COLO668 (cell line): ENCODE measurements around the gene WDR43.
"Not testable (repeated sequence)": the region's sequence is repeated elsewhere in the genome, so short reads cannot be mapped to it uniquely, and the experiment has no call there.

ENCODE experiments used
- DNase-seq: peaks from one replicate; lab custom pipeline; 2025; ENCODE audit not compliant: unreplicated experiment; lab: John Stamatoyannopoulos, UW

WDR43 gene

DNA sequence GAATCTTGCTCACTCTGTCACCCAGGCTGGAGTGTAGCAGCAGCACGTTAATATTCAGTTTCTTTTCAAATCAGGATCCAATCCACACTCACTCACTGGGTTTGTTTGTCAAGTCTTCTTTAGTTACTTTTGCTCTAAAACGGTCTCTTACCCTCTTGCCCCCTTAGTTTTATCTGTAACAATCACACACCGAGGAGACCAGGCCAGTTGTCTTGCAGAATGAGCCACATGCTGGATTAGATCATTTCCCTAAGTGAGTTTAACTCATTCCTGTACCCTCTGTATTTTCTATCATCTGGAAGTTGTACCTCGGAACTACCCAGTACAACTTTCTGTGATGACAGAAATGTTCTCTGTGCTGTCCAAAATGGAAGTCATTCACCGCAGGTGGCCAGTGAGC is 65.9 kb downstream of the WDR43 start:
- no peak for DNase-seq

DNA sequence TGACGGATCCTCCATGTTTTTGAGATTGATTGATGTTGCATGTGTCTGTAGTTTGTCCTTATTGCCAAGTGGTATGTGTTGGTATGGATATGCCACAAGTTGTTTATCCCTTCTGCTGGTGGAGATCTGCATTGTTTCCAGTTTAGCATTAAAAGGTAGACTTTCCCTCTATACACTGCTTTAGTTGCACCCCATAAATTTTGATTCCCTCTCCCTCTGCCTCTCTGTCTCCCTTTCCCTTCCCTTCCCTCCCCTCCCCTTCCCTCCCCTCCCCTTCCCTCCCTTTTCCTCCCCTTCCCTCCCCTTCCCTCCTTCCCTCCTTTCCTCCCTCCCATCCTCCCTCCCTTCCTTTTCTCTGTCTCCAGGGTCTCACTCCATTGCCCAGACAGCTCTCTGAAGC is 68.0 kb downstream of the WDR43 start:
- no peak for DNase-seq

DNA sequence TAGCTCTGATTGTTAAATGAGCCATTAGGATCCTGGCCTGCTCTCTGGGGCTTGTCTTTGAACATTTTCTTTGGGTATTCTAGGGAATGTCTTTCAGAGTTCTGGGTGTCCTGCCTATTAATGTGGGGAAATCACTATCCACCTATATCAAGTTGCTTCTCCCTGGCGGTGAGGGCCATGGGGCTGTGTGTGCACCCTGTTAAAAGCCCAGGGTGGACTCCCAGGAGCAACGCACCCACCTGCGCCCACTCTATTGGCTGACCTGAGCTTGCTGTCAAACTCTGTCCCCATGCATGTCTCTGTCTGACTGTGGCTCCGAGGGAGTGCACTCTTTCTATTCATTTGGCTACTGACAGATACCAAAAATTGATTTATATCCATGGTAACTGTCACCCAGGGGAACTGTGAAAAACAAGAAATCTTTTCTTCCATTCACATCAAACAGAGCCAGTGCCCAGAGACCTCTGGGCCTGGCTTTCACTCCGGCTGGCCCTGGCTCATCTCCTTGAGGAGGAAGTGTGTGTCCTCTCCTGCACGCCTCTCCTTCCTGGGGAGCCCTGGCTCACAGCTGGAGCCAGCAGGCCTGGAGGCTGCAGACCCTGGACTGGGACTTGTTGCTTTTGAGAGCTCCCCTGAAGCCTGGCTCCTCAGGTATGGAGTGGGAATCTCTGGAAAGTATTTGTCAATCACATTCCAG is 76.1 kb downstream of the WDR43 start:
- no peak for DNase-seq

DNA sequence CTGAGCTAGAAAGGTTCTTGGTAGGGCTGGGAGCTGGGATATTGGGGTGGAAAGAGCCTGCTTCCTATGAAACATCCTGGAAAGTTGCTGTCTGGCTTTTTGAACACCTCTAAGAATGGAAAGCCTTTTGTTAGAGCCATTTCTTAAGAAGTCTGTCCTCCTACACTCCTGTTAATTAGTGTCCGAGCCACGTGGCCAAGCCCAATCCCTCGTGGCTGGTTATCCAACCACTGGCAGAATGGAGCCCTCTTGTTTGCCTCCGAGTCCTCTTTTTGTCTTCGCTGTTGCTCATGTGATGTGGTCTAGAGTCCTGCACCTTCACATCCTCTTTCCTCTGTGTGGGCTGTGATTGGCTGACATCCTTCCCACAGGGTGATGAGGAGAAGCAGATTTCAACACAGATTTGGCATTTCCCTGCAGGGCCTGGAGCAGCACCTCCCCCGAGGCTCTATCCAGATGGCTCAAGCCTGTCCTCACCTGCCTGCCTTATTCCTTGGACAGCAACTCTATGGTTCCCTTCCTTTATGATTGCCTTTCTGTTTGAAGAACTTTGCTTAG is 78.4 kb downstream of the WDR43 start:
- DNase-seq: no peak

DNA sequence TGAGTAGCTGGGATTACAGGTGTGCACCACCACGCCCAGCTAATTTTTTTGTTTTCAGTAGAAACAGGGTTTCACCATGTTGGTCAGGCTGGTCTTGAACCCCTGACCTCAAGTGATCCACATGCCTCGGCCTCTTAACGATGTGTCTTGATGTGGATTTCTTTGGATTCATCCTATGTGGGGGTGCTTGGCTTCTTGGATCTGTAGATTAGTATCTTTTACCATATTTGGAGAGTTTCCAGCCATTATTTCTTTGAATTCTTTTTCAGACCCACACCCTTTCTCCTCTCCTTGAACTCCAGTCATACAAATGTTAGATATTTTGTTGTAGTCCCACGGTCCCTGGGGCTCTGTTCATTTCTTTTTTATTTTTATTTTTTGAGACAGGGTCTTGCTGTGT is 79.8 kb downstream of the WDR43 start:
- no peak for DNase-seq

DNA sequence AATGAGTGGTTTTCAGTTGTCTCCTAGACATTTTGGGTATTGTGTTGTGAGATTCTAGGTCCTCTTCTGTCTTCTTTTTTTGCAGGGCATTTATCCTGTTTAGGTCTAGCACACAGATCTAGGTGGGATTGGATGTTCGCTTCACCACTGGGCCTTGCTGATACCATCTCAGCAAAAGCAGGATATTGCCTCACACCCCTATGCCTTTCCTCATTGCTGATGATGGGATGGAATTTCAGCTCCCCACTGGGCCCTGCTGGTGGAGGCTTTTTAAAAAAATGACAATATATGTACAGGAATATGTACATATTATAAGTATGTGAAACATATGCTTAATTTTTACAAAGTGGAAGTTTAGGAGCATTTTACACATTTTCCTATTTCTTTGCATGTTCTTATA is 81.2 kb downstream of the WDR43 start:
- no peak for DNase-seq

DNA sequence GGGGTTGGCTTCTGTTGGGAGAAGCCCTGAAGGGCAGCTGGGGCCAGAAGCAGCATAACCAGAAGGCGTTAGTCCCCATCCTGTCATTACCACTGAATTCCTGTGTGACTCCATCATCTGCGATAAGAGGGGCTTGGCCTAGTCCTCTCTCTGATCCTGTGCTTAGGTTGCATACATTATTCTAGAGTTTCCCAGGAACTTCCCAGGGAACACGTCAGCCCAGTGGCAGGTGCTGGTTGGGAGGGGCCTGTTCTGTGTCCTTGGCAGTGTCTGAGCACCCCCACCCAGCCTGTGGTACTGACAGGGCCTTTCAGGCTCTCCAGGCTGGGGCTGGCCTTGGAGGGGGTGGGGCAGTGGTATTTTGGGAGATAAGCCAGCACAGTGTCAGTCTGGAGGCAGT is 82.1 kb downstream of the WDR43 start:
- no peak for DNase-seq

DNA sequence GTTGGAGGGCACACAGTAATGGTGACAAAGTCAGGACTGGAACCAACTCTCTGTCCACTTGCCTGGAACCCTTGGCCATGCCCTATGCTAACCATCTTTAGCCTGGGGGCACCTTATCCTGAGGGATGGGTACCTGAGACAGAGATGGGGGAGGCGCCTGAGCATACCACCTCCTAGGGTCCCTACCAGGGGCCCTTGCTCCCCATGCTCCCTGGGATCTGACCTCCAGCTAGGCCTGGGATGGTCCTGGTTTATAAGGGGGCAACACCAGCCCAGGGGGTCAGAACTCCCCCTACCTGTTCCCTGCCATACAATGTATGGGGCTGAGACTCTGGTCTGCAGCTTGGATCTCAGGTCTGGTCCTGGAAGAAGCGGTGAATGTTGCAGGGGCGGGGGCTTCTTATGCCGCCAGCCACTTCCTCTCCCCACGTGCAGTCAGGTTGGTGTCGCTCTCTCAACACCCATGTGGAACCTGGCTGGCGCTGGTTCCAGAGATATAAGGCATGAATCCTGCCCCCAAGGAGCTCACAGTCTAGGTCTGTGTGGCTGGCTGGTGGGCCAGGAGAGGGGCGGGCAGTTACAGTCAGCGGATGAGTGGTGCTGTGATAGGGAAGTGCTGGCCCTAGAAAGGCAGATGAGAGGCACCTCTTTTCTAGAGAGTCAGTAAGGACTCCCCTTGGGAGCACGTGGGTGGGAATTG is 82.9 kb downstream of the WDR43 start:
- no peak for DNase-seq

DNA sequence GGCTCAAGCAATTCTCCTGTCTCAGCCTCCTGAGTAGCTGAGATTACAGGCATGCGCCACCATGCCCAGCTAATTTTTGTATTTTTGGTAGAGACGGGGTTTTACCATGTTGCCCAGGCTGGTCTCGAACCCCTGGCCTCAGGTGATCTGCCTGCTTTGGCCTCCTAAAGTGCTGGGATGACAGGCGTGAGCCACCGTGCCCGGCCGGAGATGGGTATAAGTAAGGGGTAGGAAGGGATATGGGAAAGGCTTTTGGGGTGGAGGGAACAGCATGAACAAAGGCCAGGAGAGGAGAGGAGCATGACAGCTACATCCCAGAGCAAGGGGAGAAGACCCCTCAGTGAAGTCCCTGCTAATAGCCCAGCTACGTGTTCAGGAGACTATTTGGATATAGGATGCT is 83.5 kb downstream of the WDR43 start:
- DNase-seq: not testable (repeated sequence)

DNA sequence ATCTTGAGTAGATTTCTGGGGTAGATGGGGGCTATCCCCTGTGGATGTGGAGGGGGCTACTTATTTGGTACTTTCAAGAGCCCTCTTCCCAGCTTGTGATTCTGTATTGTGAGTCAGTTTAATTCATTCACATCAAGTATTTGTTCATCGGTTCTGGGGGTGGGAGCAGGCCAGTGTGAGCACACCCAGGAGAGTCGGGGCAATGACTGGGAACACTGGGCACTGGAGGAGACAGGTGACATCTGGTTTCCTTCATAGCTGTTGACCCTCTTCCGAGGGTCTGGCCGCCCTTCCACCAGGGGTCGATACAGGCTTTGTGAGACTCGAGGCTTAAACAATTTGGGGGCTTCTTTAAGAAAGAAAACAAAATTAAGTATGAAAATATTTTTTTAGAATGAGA is 84.1 kb downstream of the WDR43 start:
- DNase-seq: no peak

DNA sequence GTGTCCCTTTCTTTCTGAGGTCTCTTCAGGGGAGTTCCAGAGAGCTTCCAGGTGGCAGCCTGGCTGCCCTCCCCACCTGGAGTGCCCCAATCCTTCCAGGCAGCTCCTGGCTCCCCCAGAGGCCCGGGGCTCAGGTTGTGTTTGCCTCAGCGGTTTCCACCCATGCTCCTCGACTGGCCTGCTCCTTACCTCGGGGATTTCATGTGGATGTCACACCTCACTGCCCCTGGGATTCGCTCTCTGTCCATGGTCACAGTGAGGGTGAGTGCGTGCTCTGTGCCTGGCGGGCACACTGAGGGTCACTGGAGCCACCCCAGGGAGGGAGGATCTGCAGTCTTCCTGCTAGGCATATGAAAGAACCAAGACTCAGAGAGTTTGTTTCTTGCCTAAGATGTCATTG is 84.6 kb downstream of the WDR43 start:
- no peak for DNase-seq

DNA sequence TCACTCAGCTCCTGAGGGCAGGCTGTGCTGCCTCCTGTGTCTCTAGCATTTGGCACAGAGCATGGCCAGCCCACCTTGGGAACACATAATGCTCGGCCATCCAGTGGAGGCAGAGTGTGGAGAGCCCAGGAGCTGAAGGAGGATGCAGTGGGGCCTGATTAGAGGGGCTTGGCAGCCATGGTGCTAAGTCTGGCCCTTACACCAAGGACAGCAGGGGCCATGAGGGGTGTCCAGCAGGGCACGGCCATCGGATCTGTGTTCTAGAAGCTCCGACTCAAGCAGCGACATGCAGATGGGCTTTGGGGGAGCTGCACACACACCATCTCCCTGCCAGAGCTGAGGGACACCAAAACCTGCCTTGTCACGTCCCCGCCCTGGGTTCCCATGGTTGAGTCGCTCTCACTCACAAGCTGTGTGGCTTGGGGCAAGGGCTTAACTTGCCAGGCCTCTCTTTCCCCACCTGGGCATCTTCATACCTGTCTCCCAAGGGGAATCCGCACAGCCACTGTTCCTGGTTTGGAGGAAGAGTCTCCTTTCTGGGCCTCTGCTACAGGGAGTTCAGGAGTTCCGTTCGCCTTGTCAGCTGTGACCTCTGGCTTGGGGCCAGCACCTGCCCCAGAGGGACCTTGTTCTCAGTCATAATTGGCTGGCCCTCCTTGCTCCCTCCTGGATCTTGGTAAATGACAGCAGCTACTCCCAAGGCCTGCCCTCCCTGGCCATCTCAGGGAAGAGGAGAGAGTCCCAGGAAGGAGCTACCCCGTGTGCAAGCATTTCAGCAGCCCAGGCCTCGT is 85.3 kb downstream of the WDR43 start:
- no peak for DNase-seq

DNA sequence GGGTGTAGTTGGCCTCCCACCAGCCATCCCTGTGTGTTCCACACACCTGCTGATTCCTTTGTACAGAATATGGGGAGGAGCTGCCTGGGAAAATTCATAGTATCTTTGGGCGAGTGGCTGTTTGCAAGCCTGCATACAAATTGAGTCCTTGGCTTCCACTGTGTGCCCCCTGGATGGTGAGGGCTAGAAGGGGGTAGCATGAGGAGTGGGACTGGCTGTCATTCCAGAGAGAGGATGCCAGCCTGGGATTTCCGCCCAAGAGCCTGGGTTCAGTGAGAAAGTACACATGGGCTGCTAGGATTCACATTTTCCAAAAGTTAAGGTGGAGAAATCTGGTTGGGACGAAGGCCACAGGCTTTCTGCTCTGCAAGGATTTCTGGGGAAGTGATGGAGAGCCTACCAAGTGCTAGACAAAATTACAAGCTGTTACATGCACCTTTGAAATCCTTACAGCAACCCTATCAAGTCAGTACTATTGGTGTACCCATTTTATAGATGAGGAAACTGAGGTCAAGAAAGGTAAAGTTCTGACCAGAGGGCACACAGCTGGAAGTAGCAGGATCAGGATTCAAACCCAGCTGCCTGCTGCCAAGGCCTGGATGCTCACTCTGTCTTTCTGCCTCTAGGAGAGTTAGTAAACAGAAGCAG is 86.0 kb downstream of the WDR43 start:
- DNase-seq: no peak

DNA sequence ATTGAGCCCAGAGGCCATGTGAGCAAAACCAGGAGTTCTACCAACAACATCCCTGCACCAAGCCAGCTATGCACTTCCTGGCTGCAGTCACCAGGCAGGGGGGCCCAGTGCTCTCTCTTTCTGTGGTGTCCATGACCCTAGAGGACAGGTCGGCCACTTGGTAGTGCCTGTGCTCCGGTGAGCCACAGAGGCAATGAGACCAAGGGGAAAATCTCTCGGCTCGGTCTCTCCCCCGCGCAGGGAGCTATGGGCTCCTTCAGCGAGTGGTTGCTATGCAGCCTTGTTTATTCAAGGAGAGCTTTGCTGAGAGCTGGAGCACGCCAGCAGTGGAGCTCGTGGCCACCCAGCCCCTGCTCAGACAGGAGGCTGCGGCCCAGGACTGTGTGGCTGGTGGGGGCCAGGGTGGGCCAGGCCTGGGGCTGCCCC is 86.6 kb downstream of the WDR43 start, which contains the start of gene TOGARAM2:
TSS of gene TOGARAM2 (plus strand) at position 283 of the 426 bp plus-strand sequence. CDS start 13,537 bp downstream, outside the sequence.
- DNase-seq: peak; percentile 38

DNA sequence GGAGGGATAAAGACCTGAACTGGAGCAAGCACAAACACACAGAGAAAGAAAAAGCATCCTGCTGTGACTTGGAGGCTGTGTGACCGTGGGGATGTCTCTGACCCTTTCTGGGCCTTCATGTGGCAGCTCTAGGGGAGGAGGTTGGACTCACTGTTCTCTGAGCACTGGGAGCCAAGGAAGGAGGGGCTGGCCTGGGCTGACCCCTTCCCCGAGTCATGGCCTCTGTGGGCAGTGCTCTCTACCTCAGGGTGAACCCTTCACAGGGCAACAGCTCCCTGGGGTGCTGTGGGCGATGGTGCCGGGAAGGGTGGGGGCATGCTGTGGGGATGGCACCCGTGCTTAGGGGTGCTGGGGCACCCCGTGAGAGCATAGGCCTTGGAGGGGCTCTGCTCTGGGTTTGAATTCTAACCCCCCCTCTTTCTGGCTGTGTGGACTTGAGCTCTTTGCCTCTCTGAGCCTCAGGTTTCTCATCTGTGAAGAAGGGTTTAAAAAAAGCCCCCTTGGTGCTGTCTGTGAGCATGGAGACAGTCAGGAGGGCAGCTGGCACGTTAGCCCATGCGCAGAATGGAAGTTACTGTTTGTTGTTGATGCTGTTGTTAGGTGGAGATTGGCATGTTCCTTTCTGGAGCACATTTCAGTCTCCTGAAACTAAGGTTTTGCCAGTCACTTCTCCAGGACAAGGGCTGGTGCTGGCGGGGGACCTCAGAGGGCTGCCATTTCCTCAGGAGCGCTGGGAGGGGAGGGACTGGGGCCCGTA is 87.3 kb downstream of the WDR43 start:
- DNase-seq: no peak

DNA sequence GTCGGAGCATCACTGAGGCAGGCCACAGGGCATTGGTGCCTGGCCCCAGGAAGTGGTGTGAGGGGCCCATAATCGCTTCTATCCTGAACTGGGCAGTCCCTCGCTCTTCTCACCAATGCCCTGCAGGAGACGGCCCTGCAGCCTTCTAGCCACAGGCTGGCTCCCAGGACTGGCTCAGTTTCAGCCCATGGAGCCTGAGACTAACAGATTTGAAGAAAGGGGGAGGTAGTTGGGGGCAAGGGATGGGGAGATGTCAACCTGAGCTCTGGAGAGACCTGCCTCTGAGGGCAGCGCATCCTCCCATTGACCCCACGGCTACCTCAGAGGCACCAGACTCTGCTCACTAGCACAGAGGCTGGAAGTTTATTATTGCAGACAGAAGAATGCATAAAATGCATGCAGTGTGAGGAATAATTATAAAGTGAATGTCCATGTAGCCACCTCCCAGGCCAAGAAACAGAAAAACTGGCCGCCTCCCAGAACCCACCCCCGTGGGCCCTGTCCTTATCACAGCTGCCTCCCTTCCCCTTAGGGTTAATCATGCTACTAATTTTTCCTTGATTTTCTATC is 88.0 kb downstream of the WDR43 start:
- no peak for DNase-seq

DNA sequence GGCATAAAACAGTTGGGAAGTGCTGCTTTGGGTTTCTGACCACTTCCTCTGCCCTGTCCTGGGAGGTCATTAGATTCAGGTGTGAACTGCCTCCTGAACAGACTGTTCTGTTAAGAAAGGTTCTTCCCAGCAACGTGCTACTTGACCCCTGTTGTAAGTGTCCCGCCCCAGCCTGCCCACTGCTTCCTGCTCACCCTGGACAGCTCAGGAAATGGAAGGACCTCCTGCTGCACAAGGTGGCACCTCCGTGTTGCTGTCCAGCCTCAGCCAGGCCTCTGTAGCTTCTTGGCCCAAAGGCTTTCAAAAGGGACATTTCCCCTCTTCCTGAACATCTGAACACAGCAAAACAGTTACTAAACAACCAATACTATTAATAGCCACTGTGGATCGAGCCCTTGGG is 92.0 kb downstream of the WDR43 start:
- no peak for DNase-seq

DNA sequence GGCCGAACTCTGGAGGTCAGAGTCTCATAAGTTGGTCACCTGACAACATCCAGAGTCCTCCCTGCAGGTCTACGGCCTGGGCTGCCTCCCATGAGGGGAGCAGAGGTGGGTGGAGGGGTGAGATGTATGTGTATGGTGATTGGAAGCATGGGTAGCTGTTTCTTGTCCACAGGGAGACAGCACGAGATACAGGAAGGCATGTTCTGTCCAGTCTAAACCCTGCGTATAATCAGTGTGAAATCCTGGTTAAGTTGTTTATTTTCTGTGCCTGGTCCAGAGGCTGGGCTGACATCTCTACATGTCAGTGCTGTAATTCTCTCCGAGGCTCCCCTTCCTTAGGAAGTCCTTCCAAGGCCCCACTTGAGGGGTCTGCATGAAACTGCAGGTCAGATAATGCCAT is 95.5 kb downstream of the WDR43 start:
- DNase-seq: no peak

DNA sequence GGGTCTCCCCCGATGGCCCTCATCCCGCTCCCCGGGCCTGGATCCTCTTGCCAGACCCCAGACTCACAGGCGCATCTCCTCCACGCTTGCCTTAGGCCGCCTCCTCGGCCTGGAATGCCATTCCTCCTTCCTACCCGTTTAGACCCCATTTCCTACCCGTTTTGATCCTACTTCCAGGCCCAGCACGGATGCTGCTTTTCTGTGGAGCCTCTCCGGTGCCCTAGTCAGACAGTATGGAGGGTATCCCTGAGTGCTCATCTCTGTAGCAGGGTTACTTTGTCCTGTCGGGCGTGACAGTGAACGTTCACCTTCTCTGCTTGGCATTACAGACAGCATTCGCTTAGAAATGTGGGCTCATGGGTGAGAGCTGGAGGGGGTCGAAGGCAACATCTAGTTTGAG is 96.0 kb downstream of the WDR43 start:
- no peak for DNase-seq

DNA sequence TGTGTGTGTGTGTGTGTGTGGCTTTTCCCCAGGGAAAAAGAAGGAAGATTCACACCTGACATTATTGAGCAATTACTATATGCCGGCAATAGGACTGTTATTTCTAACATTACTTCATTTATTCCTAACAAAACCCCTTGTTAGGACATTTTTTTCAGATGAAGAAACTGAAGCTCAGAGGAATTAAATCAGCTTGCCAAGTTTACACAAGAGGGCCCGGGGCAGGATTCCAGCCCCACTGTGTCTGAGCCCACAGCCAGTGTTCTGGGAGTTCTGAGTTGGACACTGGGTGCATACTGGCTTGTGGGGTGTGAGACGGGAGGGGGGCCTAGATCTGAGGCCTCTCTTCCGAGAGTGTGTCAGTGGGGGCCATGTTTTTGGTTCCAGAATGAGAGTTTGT is 96.6 kb downstream of the WDR43 start:
- DNase-seq: no peak
